ENCODE results near the gene PPP6R2.

PPP6R2 gene

DNA sequence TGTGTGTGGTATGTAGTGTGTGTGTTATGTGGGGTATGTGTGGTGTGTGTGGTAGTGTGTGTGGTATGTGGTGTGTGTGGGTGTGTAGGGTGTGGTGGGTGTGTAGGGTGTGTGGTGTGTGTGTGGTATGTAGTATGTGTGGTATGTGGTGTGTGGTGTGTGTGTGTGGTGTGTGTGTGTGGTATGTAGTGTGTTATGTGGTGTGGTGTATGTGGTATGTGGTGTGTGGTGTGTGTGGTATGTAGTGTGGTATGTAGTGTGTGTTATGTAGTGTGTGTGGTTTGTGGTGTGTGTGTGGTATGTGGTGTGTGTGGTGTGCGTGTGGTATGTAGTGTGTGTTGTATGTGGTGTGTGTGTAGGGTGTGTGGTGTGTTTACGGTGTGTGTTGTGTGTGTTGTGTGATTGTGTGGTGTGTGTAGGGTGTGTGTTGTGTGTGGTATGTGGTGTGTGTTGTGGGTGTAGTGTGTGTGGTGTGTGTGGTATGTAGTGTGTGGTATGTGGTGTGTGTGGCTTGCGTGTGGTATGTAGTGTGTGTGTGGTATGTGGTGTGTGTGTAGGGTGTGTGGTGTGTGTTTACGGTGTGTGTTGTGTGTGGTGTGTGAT is 4.2 kb upstream of the PPP6R2 start:
- TF ChIP-seq, protein P1, sequence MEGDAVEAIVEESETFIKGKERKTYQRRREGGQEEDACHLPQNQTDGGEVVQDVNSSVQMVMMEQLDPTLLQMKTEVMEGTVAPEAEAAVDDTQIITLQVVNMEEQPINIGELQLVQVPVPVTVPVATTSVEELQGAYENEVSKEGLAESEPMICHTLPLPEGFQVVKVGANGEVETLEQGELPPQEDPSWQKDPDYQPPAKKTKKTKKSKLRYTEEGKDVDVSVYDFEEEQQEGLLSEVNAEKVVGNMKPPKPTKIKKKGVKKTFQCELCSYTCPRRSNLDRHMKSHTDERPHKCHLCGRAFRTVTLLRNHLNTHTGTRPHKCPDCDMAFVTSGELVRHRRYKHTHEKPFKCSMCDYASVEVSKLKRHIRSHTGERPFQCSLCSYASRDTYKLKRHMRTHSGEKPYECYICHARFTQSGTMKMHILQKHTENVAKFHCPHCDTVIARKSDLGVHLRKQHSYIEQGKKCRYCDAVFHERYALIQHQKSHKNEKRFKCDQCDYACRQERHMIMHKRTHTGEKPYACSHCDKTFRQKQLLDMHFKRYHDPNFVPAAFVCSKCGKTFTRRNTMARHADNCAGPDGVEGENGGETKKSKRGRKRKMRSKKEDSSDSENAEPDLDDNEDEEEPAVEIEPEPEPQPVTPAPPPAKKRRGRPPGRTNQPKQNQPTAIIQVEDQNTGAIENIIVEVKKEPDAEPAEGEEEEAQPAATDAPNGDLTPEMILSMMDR (IDR thresholded peaks at IDR 0.05) = no peak

DNA sequence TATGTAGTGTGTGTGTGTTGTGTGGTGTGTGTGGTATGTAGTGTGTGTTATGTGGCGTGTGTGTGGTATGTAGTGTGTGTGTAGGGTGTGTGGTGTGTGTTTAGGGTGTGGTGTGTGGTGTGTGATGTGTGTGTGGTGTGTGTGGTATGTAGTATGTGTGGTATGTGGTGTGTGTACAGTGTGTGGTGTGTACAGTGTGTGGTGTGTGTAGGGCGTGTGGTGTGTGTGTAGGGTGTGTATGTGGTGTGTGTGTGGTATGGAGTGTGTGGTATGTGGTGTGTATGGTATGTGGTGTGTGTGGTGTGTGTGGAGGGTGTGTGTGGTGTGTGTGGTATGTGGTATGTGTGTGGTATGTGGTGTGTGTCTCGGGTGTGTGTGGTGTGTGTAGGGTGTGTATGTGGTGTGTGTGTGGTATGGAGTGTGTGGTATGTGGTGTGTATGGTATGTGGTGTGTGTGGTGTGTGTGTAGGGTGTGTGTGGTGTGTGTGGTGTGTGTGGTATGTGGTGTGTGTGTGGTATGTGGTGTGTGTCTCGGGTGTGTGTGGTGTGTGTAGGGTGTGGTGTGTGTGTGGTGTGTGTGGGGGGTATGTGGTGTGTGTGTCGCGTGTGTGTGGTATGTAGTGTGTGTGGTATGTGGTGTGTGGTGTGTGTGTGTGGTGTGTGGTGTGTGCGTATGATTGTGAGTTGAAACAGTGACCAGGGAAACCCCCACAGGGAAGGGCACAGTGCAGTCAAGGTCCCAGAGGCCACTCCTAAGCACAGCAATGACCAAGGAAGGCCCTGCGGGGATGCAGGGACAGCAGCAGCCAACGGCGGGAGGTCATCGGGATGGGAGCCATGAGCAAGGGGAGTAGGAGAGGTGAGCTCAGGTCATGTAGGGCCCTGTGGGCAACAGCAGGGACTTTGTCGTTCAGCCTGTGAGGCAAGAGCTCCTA is 2.9 kb upstream of the PPP6R2 start:
- TF ChIP-seq, protein P1 (IDR thresholded peaks at IDR 0.05) = no peak

DNA sequence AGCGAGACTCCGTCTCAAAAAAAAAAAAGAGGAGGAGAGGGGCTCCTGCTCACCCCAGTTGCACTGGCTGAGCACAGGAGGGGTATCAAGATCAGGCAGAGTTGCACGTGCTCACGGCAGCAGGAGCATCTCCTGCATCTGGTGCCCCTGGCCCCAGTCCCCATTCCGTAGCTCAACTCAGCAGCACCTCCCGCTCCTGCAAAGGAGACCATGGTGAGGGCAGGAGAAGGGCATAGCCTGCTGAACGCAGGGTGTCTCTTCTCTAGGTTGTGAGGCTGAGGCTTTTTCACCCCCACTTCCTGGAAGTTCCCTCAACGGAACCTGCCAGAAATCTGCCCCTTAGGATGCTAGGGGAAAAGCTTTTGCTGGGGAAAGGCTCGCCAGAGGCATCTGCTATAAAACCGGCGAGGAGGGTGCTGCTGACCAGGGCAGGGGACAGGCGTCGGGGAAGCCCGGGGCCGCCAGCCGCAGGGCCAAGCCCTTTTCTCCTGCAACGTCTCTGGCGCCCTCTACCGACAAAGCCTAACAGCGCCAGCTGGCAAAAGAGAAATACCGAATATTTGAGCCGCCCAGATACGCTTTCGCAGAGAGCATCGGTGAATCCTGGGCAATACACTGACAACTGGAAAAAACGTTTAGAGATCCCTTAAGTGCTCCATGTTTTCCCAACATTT is 1.0 kb upstream of the PPP6R2 start:
- TF ChIP-seq, protein P1 (IDR thresholded peaks at IDR 0.05) = peak; percentile 93

DNA sequence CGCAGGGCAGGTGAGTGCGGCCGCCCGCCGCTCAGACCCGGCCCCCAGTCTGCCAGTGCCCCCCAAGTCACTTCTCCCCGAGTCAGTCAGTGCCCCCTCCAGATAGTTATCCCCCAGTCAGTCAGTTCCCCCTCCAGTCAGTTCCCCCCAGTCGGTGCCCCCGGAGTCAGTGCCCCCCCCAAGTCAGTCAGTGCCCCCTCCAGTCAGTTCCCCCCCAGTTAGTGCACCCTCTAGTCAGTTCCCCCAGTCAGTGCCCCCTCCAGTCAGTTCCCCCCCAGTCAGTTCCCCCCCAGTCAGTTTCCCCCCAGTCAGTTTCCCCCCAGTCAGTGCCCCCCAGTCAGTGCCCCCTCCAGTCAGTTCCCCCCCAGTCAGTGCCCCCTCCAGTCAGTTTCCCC is 411 bp downstream of the PPP6R2 start:
- TF ChIP-seq, protein P1 (IDR thresholded peaks at IDR 0.05) = no peak

DNA sequence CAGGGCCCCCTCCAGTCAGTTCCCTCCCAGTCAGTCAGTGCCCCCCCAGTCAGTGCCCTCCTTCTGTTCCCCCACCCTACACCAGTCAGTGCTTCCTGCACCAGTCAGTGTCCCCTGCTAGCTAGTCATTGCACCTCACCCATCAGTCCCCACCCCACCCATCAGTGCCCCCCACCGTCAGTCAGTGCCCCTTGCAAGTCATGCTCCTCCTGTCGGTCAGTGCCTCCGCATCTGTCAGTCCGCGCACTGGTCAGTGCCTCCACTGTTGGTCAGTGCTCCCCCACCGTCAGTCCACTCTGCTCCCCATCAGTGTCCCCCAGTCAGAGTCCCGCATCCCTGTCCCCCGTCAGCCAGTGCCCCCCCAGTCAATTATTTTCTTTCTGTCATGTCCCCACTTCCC is 3.3 kb downstream of the PPP6R2 start:
- TF ChIP-seq, protein P1 (IDR thresholded peaks at IDR 0.05) = no peak

DNA sequence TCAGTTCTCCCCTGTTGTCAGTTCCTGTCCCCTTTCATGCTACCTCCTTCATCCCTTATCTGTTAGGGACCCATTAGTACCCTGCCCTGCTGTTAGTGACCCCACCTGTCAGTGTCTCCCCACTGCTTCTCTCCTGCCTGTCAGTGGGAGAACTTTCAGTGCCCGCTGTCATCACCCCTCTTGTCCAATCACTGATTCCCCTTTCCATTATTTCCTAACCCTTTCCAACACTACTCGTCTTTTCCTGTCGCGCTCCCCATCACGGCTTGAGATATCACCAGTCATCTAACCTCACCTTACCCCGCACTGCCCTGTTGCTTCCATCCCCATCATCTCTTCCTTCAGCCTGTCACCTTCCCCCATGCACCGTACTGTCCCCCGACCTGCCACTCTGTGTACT is 4.0 kb downstream of the PPP6R2 start:
- TF ChIP-seq, protein P1 (IDR thresholded peaks at IDR 0.05) = no peak

DNA sequence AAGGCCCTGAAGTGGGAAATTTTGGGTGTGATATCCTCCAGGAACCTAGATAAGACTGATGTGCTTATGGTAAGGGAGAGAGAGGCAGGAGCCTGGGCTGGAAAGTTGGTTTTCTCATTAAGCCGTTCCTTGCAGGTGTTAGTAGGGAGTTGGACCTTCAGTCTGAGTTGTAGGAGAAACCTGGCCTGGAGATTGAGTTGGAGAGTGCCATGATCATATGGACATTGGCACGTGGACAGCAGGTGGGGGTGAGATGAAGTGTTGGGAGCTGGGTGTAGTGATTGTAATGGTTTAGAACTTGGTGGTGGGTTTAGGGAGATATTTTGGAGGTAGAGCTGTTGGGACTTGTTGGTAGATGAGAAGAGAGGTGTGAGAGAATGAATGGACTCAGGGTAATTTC is 4.9 kb downstream of the PPP6R2 start:
- TF ChIP-seq, protein P1 (IDR thresholded peaks at IDR 0.05) = no peak
